ENCODE measurements around the gene MCC. TPM values are rescaled to one million over a fixed set of nuclear protein-coding genes. Genes with fewer than 3 reads are reported as not detected.
"Not testable (repeated sequence)": the region's sequence is repeated elsewhere in the genome, so short reads cannot be mapped to it uniquely, and the experiment has no call there.

Gene MCC
- total RNA-seq, 6 donors from 2014 or later: 12.1 to 67.1 (median 21.3) TPM

DNA sequence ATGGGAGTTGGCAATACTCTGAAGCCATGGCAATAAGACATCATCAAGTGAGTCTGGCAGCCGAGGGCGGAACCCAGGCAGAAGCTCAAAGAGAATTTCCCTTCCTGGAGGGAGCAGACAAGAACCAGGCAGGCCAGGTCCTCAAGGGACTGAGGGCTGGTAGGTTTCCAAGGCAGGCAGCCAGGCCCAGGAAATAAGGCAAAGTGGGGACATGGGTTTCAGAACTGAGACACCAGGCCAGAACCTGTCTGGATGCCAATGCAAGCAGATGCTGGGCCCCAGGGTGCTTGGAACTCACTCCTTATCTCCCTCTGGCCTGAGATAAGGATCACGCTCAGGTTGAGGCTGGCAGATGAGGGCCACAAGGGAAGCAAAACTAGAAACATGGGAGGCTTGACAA is 62.3 kb downstream of the MCC start:
- TF ChIP-seq EP300 (IDR thresholded peaks at IDR 0.05): no peak
- TF ChIP-seq POLR2AphosphoS5 (IDR thresholded peaks at IDR 0.05): no peak
- TF ChIP-seq, protein P1, sequence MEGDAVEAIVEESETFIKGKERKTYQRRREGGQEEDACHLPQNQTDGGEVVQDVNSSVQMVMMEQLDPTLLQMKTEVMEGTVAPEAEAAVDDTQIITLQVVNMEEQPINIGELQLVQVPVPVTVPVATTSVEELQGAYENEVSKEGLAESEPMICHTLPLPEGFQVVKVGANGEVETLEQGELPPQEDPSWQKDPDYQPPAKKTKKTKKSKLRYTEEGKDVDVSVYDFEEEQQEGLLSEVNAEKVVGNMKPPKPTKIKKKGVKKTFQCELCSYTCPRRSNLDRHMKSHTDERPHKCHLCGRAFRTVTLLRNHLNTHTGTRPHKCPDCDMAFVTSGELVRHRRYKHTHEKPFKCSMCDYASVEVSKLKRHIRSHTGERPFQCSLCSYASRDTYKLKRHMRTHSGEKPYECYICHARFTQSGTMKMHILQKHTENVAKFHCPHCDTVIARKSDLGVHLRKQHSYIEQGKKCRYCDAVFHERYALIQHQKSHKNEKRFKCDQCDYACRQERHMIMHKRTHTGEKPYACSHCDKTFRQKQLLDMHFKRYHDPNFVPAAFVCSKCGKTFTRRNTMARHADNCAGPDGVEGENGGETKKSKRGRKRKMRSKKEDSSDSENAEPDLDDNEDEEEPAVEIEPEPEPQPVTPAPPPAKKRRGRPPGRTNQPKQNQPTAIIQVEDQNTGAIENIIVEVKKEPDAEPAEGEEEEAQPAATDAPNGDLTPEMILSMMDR (IDR thresholded peaks at IDR 0.05): no peak
- TF ChIP-seq POLR2A (IDR thresholded peaks at IDR 0.05): no peak
- Histone ChIP-seq H3K4me3 (no peak overlapping the region), H3K9me3 (no peaks in the 10 kb centered on the region), H3K27me3 (no peaks in the 10 kb centered on the region), H3K36me3 (no peaks in the 10 kb centered on the region), H3K27ac (no peak overlapping the region), H3K4me1 (no peaks in the 10 kb centered on the region)
- ATAC-seq (ENCODE audit: low FRiP score in 2 of 2) (no peak), DNase-seq (no peak)
- 79 to 94% methylated on average over 3 of the region's 3 CpGs for WGBS, 2 donors

- Histone ChIP-seq H3K9me3 (no peaks in the 10 kb centered on the region), H3K4me3 (no peak overlapping the region), H3K4me1 (no peaks in the 10 kb centered on the region), H3K36me3 (no peaks in the 10 kb centered on the region), H3K27ac (no peak overlapping the region), H3K27me3 (no peaks in the 10 kb centered on the region)
- ATAC-seq (ENCODE audit: low FRiP score in 2 of 2) (no peak), DNase-seq (no peak)
- TF ChIP-seq POLR2AphosphoS5 (IDR thresholded peaks at IDR 0.05) (no peak), POLR2A (IDR thresholded peaks at IDR 0.05) (no peak), EP300 (IDR thresholded peaks at IDR 0.05) (no peak)
- TF ChIP-seq, protein P1 (IDR thresholded peaks at IDR 0.05): no peak
- WGBS, 2 donors: 68 to 72% methylated on average over 2 of the region's 2 CpGs
Measured at GRCh38 chr5:113421693-113422092, 66.6 kb downstream of the MCC start.

DNA sequence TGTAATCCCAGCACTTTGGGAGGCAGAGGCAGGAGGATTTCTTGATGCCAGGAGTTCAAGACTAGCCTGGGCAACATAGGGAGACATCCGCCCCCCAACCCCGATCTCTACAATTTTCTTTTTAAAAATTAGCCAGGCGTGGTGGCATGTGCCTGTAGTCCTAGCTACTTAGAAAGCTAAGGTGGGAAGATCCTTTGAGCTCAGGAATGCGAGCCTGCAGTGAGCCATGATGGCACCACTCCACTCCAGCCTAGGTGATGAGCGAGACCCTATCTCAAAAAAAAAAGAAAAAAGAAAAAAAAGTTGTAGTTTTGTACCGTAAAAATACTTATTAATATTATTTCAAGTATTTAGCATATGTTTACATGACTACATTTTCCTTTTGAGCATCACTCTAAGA is 82.7 kb downstream of the MCC start:
- Histone ChIP-seq H3K4me3 (no peak overlapping the region), H3K27ac (no peak overlapping the region), H3K4me1 (no peaks in the 10 kb centered on the region), H3K27me3 (no peaks in the 10 kb centered on the region), H3K36me3 (no peaks in the 10 kb centered on the region), H3K9me3 (no peaks in the 10 kb centered on the region)
- TF ChIP-seq POLR2A (IDR thresholded peaks at IDR 0.05): no peak
- TF ChIP-seq EP300 (IDR thresholded peaks at IDR 0.05): no peak
- no peak for TF ChIP-seq POLR2AphosphoS5 (IDR thresholded peaks at IDR 0.05)
- TF ChIP-seq, protein P1 (IDR thresholded peaks at IDR 0.05): no peak
- no peak for ATAC-seq (ENCODE audit: low FRiP score in 2 of 2)
- DNase-seq: no peak
- WGBS, 2 donors: 88 to 91% methylated on average over 6 of the region's 6 CpGs

GRCh38 chr5:113404269-113404668 is 84.0 kb downstream of the MCC start:
- no peak for ATAC-seq (ENCODE audit: low FRiP score in 2 of 2)
- WGBS, 2 donors: 88 to 91% methylated on average over 2 of the region's 2 CpGs
- no peak for DNase-seq

DNA sequence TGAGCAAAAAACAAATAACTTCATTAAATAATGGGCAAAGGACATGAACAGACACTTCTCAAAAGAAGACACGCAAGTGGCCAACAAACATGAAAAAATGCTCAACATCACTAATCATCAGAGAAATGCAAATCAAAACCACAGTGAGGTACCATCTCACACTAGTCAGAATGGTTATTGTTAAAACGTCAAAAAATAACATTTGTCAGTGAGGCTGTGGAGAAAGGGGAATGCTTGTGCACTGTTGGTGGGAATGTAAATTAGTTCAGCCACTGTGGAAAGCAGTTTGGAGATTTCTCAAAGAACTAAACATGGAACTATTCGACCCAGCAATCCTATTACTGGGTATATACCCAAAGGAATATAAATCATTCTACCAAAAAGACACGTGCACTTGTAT is 90.3 kb downstream of the MCC start:
- H3K36me3 ChIP-seq; H3K27ac ChIP-seq; H3K27me3 ChIP-seq; H3K4me1 ChIP-seq; H3K9me3 ChIP-seq; H3K4me3 ChIP-seq; DNase-seq; ATAC-seq (ENCODE audit: low FRiP score in 2 of 2): not testable (repeated sequence)
- 79 to 87% methylated on average over 4 of the region's 4 CpGs for WGBS, 2 donors

More at GRCh38 chr5:113404269-113404668, 84.0 kb downstream of the MCC start:
- Histone ChIP-seq H3K9me3 (no peaks in the 10 kb centered on the region), H3K36me3 (no peaks in the 10 kb centered on the region), H3K27ac (no peak overlapping the region), H3K27me3 (no peaks in the 10 kb centered on the region), H3K4me1 (no peaks in the 10 kb centered on the region), H3K4me3 (no peak overlapping the region)
- TF ChIP-seq, protein P1 (IDR thresholded peaks at IDR 0.05): no peak
- TF ChIP-seq POLR2A (IDR thresholded peaks at IDR 0.05) (no peak), EP300 (IDR thresholded peaks at IDR 0.05) (no peak), POLR2AphosphoS5 (IDR thresholded peaks at IDR 0.05) (no peak)

Measured in upper lobe of left lung (tissue), 6 donors.